GM12878 (cell line): ENCODE results near the gene SCYL1. TPM values are rescaled to one million over a fixed set of nuclear protein-coding genes. Genes with fewer than 3 reads are reported as not detected.
A peak's percentile ranks its signal among the peaks of the same experiment; 100 is the strongest.

Experiments
- BMI1 ChIP-seq: fragments of 450-650 bp; IDR thresholded peaks from 2 replicates; pipeline ENCODE4 v1.6.1; 2016; ENCODE audit warnings: mild to moderate bottlenecking, moderate library complexity, borderline replicate concordance
- HDAC6 ChIP-seq: fragments of 200-600 bp; sonication (generic); IDR thresholded peaks from one replicate; pipeline ENCODE4 v1.8.0; 2017; ENCODE audit warnings: antibody characterized with exemption; ENCODE audit not compliant: unreplicated experiment
- IKZF1 ChIP-seq: fragments of 450-650 bp; conservative IDR thresholded peaks from 2 replicates; pipeline ENCODE4 v1.6.1; 2017; ENCODE audit warnings: antibody characterized with exemption, mild to moderate bottlenecking
- IRF4 ChIP-seq: IDR thresholded peaks from 2 replicates; pipeline ENCODE4 v1.6.1; 2011; ENCODE audit warnings: low read depth, low read length
- JUNB ChIP-seq: IDR thresholded peaks from 2 replicates; pipeline ENCODE4 v1.6.1; 2016; ENCODE audit warnings: antibody characterized with exemption, mild to moderate bottlenecking
- KDM1A ChIP-seq: fragments of 200-600 bp; sonication (generic); IDR thresholded peaks from 2 replicates; pipeline ENCODE4 v1.6.1; 2016; ENCODE audit warnings: borderline replicate concordance
- MTA2 ChIP-seq: fragments of 450-650 bp; IDR thresholded peaks from 2 replicates; pipeline ENCODE4 v1.6.1; 2016; ENCODE audit warnings: low read depth, mild to moderate bottlenecking, moderate library complexity
- NR2C1 ChIP-seq: fragments of 450-650 bp; IDR thresholded peaks from 2 replicates; pipeline ENCODE4 v1.6.1; 2017; ENCODE audit warnings: antibody characterized with exemption, mild to moderate bottlenecking, moderate library complexity
- SIX5 ChIP-seq: IDR thresholded peaks from 2 replicates; pipeline ENCODE4 v1.6.1; 2011; ENCODE audit warnings: mild to moderate bottlenecking, low read depth, low read length, moderate library complexity; ENCODE audit not compliant: severe bottlenecking
- SP1 ChIP-seq: IDR thresholded peaks from one replicate; pipeline ENCODE4 v1.6.1; 2011; ENCODE audit warnings: low read depth, low read length
- ZNF217 ChIP-seq: fragments of 450-650 bp; IDR thresholded peaks from 2 replicates; pipeline ENCODE4 v1.6.1; 2017; ENCODE audit warnings: antibody characterized with exemption, mild to moderate bottlenecking
- polyA plus RNA-seq, 11 experiments: library from polyadenylated mRNA; depleted of rRNA in 4 of 11; unstranded in 6 of 11; stranded (reverse) in 5 of 11; fragments of >200 nt; fragmentation: Nextera tagmentation in 4 of 11; fragmentation: Illumina TruSeq in 1 of 11; extraction: Ambion mirVana in 4 of 11; extraction: Trizol in 1 of 11; gene quantifications; 1 replicate in 1 of 11; 2 replicates in 10 of 11; pipeline versions ENCODE4 v1.2.1 to v1.2.3, GENCODE V29; 2011 to 2016; ENCODE audit warnings: inconsistent platforms in 2 of 11, missing spikeins in 2 of 11, low read depth in 1 of 11
- total RNA-seq, 4 experiments: library from RNA; depleted of rRNA in 3 of 4; stranded (reverse); fragments of >200 nt in 3 of 4; fragmentation: Illumina TruSeq in 1 of 4; extraction: Trizol in 1 of 4; gene quantifications; 2 replicates each; pipeline versions ENCODE4 v1.2.1 to v1.2.3, GENCODE V29; 2013 to 2021
- TF ChIP-seq, protein P1 (sequence below): fragments of 450-650 bp; IDR thresholded peaks from 2 replicates; pipeline ENCODE4 v1.6.1; 2017; ENCODE audit warnings: mild to moderate bottlenecking, moderate library complexity
- TF ChIP-seq, protein P2 (sequence below): IDR thresholded peaks from 2 replicates; pipeline ENCODE4 v1.6.1; 2011; ENCODE audit warnings: low read depth, mild to moderate bottlenecking, low read length, moderate library complexity, borderline replicate concordance; ENCODE audit errors: extremely low read depth
- TF ChIP-seq, protein P3 (sequence below): fragments of 450-650 bp; formaldehyde crosslinking; IDR thresholded peaks from 2 replicates; pipeline ENCODE4 v1.5.0; 2022; ENCODE audit warnings: mild to moderate bottlenecking, missing genetic modification characterization
- TF ChIP-seq, protein P4 (sequence below): IDR thresholded peaks from 2 replicates; pipeline ENCODE4 v1.6.1; 2012; ENCODE audit warnings: low read length, inconsistent platforms
- TF ChIP-seq, protein P5 (sequence below): IDR thresholded peaks from 2 replicates; pipeline ENCODE4 v1.6.1; 2011; ENCODE audit warnings: borderline replicate concordance, low read depth, mild to moderate bottlenecking, moderate library complexity, low read length; ENCODE audit not compliant: insufficient read depth, poor library complexity, severe bottlenecking

Gene SCYL1
- total and polyA plus RNA-seq, 10 of the 15 experiments (the other 5 are each of a cell fraction or from before 2014, with no cell fraction given): 0.80 to 82.7 (median 51.2) TPM

DNA sequence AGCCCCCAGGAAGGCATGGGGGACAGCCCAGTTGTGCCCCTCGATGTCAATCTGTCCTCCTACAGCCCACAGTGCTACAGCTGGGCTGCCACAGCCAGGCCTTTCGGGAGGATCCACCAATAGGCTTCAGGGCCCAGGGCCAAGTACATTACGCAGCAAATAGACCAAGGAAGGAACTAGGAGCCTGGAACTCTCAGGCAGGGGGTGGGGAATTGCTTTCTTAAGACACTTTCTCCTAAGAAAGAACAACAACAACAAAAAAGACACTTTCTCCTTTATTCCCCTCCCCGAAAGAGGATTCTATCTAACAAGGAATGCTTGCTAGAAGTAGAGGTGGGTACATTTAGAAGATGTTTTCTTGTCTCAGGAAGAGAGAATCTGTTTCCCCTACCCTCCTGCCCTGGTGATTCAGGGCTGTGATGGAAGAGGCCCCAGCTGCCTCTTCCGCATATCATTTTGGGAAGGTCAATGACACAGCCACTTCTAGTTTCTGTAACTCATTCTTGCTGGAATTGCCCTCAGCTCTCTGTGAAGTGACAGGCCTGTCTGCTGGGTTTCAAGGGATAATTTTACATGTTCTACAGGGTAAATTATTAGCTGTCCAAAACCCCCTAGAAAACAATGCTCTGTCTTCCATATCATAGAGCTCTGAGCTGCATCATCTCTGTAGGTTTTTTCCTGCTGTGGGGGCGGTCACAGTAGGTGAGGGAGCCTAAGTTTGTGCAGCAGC is 32.1 kb upstream of the SCYL1 start (continued):
- TF ChIP-seq, protein P1, sequence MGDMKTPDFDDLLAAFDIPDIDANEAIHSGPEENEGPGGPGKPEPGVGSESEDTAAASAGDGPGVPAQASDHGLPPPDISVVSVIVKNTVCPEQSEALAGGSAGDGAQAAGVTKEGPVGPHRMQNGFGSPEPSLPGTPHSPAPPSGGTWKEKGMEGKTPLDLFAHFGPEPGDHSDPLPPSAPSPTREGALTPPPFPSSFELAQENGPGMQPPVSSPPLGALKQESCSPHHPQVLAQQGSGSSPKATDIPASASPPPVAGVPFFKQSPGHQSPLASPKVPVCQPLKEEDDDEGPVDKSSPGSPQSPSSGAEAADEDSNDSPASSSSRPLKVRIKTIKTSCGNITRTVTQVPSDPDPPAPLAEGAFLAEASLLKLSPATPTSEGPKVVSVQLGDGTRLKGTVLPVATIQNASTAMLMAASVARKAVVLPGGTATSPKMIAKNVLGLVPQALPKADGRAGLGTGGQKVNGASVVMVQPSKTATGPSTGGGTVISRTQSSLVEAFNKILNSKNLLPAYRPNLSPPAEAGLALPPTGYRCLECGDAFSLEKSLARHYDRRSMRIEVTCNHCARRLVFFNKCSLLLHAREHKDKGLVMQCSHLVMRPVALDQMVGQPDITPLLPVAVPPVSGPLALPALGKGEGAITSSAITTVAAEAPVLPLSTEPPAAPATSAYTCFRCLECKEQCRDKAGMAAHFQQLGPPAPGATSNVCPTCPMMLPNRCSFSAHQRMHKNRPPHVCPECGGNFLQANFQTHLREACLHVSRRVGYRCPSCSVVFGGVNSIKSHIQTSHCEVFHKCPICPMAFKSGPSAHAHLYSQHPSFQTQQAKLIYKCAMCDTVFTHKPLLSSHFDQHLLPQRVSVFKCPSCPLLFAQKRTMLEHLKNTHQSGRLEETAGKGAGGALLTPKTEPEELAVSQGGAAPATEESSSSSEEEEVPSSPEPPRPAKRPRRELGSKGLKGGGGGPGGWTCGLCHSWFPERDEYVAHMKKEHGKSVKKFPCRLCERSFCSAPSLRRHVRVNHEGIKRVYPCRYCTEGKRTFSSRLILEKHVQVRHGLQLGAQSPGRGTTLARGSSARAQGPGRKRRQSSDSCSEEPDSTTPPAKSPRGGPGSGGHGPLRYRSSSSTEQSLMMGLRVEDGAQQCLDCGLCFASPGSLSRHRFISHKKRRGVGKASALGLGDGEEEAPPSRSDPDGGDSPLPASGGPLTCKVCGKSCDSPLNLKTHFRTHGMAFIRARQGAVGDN: peak; percentile 48; the same call in 1 of the 2 replicates
- no peak; the same call in 1 of the 2 replicates for TF ChIP-seq IRF4
- TF ChIP-seq NR2C1: no peak
- TF ChIP-seq, protein P2, sequence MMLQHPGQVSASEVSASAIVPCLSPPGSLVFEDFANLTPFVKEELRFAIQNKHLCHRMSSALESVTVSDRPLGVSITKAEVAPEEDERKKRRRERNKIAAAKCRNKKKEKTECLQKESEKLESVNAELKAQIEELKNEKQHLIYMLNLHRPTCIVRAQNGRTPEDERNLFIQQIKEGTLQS: no peak
- TF ChIP-seq SIX5: no peak
- TF ChIP-seq BMI1: peak; percentile 35; the same call in 1 of the 2 replicates
- TF ChIP-seq, protein P3, sequence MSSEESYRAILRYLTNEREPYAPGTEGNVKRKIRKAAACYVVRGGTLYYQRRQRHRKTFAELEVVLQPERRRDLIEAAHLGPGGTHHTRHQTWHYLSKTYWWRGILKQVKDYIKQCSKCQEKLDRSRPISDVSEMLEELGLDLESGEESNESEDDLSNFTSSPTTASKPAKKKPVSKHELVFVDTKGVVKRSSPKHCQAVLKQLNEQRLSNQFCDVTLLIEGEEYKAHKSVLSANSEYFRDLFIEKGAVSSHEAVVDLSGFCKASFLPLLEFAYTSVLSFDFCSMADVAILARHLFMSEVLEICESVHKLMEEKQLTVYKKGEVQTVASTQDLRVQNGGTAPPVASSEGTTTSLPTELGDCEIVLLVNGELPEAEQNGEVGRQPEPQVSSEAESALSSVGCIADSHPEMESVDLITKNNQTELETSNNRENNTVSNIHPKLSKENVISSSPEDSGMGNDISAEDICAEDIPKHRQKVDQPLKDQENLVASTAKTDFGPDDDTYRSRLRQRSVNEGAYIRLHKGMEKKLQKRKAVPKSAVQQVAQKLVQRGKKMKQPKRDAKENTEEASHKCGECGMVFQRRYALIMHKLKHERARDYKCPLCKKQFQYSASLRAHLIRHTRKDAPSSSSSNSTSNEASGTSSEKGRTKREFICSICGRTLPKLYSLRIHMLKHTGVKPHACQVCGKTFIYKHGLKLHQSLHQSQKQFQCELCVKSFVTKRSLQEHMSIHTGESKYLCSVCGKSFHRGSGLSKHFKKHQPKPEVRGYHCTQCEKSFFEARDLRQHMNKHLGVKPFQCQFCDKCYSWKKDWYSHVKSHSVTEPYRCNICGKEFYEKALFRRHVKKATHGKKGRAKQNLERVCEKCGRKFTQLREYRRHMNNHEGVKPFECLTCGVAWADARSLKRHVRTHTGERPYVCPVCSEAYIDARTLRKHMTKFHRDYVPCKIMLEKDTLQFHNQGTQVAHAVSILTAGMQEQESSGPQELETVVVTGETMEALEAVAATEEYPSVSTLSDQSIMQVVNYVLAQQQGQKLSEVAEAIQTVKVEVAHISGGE (CRISPR knock-in tag): no peak
- TF ChIP-seq, protein P4, sequence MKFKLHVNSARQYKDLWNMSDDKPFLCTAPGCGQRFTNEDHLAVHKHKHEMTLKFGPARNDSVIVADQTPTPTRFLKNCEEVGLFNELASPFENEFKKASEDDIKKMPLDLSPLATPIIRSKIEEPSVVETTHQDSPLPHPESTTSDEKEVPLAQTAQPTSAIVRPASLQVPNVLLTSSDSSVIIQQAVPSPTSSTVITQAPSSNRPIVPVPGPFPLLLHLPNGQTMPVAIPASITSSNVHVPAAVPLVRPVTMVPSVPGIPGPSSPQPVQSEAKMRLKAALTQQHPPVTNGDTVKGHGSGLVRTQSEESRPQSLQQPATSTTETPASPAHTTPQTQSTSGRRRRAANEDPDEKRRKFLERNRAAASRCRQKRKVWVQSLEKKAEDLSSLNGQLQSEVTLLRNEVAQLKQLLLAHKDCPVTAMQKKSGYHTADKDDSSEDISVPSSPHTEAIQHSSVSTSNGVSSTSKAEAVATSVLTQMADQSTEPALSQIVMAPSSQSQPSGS: no peak
- no peak for TF ChIP-seq KDM1A
- TF ChIP-seq MTA2: peak; percentile 45; the same call in 1 of the 2 replicates
- TF ChIP-seq, protein P5, sequence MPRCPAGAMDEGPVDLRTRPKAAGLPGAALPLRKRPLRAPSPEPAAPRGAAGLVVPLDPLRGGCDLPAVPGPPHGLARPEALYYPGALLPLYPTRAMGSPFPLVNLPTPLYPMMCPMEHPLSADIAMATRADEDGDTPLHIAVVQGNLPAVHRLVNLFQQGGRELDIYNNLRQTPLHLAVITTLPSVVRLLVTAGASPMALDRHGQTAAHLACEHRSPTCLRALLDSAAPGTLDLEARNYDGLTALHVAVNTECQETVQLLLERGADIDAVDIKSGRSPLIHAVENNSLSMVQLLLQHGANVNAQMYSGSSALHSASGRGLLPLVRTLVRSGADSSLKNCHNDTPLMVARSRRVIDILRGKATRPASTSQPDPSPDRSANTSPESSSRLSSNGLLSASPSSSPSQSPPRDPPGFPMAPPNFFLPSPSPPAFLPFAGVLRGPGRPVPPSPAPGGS: no peak
- peak; percentile 86 for TF ChIP-seq JUNB
- TF ChIP-seq HDAC6: no peak
- peak; percentile 26 for TF ChIP-seq SP1
- peak; percentile 97 for TF ChIP-seq IKZF1
- TF ChIP-seq ZNF217: no peak
